Panc1 (cell line): ENCODE results near the gene ZC3H12D. TPM values are rescaled to one million over a fixed set of nuclear protein-coding genes. Genes with fewer than 3 reads are reported as not detected.

Source experiments
- ATAC-seq: fragments of 200-7000 bp; cut with Tn5 transposase; 2 replicates; pipeline ENCODE4 v1.9.1; 2020; ENCODE audit warnings: mild to moderate bottlenecking, moderate library complexity
- BruUV-seq: library from RNA; stranded (reverse); fragments of 400-500 nt; replicated peaks from 2 replicates; lab custom pipeline; 2021; lab: Mats Ljungman, UMichigan
- CTCF ChIA-PET: fragments of 300-600 bp; sonication (Branson Sonifier 250); formaldehyde crosslinking; loops from one replicate; lab custom pipeline; 2022; ENCODE audit warnings: antibody characterized with exemption; lab: Charles Lee
- POLR2A ChIA-PET: fragments of 300-600 bp; sonication (Branson Sonifier 250); formaldehyde crosslinking; loops from one replicate; lab custom pipeline; 2022; ENCODE audit warnings: antibody characterized with exemption; lab: Charles Lee
- DNase-seq: peaks from one replicate; pipeline ENCODE4 v3.0.0-alpha.2; 2010; ENCODE audit warnings: low read depth, low spot score
- H3K27ac ChIP-seq: 2 replicates; pipeline ENCODE4 v1.5.1; 2011; ENCODE audit warnings: mild to moderate bottlenecking, low read length, inconsistent platforms
- H3K27me3 ChIP-seq: fragments of 200-500 bp; sonication (Bioruptor generic); 2 replicates; pipeline ENCODE4 v1.6.0; 2014; ENCODE audit warnings: low read length, inconsistent platforms; ENCODE audit not compliant: control insufficient read depth, insufficient read depth
- H3K36me3 ChIP-seq: fragments of 200-500 bp; sonication (Bioruptor generic); 2 replicates; pipeline ENCODE4 v1.5.1; 2014; ENCODE audit warnings: inconsistent platforms, mild to moderate bottlenecking, low read length, moderate library complexity; ENCODE audit not compliant: control insufficient read depth, insufficient read depth
- H3K4me1 ChIP-seq: 2 replicates; pipeline ENCODE4 v1.5.1; 2011; ENCODE audit warnings: inconsistent platforms, mild to moderate bottlenecking, low read length, moderate library complexity; ENCODE audit not compliant: control insufficient read depth, insufficient read depth
- H3K4me3 ChIP-seq, 2 experiments: 2 replicates each; pipeline ENCODE4 v1.5.1; 2011 to 2012; ENCODE audit warnings: low read depth in 2 of 2, low read length in 2 of 2, mild to moderate bottlenecking in 2 of 2, inconsistent platforms in 1 of 2, moderate library complexity in 1 of 2
- H3K9me3 ChIP-seq: fragments of 200-500 bp; sonication (Bioruptor generic); 2 replicates; pipeline ENCODE4 v1.5.1; 2014; ENCODE audit warnings: low read depth, mild to moderate bottlenecking, inconsistent platforms, low read length, moderate library complexity; ENCODE audit not compliant: control insufficient read depth, insufficient read depth
- CTCF ChIP-seq: fragments of 450-650 bp; IDR thresholded peaks from 2 replicates; pipeline ENCODE4 v1.5.1; 2017; ENCODE audit warnings: mild to moderate bottlenecking
- POLR2AphosphoS5 ChIP-seq: IDR thresholded peaks from 2 replicates; pipeline ENCODE4 v1.6.1; 2012; ENCODE audit warnings: mild to moderate bottlenecking, low read depth, low read length, moderate library complexity
- REST ChIP-seq, 2 experiments: IDR thresholded peaks; 2 replicates each; pipeline ENCODE4 v1.6.1; 2011 to 2012; ENCODE audit warnings: low read depth in 2 of 2, control low read depth in 1 of 2, low read length in 1 of 2, mild to moderate bottlenecking in 1 of 2, moderate library complexity in 1 of 2; ENCODE audit not compliant: insufficient read depth in 1 of 2
- SIN3A ChIP-seq: IDR thresholded peaks from 2 replicates; pipeline ENCODE4 v1.6.1; 2012; ENCODE audit warnings: low read depth, mild to moderate bottlenecking, low read length, moderate library complexity, borderline replicate concordance; ENCODE audit not compliant: insufficient read depth
- TCF7L2 ChIP-seq: IDR thresholded peaks from 2 replicates; pipeline ENCODE4 v1.6.1; 2011; ENCODE audit warnings: mild to moderate bottlenecking, low read depth, low read length, inconsistent platforms
- in situ Hi-C: cut with HindIII; loops from 2 replicates; pipeline ENCODE4 v1.10.0; 2016; ENCODE audit warnings: low sequenced_read_pairs, low pct_unique_long_range_greater_than_20kb
- intact Hi-C: fragments of 100-400 bp; cut with micrococcal nuclease; formaldehyde crosslinking; loops from one replicate; pipeline ENCODE4 v1.10.0; 2022; ENCODE audit not compliant: unreplicated experiment
- total RNA-seq: library from RNA; stranded (reverse); gene quantifications from one replicate; pipeline ENCODE4 v1.2.1, GENCODE V29; 2021; ENCODE audit not compliant: unreplicated experiment

The ZC3H12D gene
- total RNA-seq, 1 experiment from 2014 or later: 0.26 TPM

GRCh38 chr6:149455031-149455732 lies 29.6 kb downstream of the ZC3H12D start:
- in situ Hi-C loops: no loop called here
- Histone ChIP-seq H3K36me3 (no peaks in the 10 kb centered on the region), H3K4me3 (no peak overlapping the region), H3K4me1 (peaks cover 11% of the 10 kb centered on the region; the same call in 1 of the 2 replicates), H3K9me3 (no peaks in the 10 kb centered on the region), H3K27ac (no peak overlapping the region), H3K27me3 (peaks cover 3% of the 10 kb centered on the region; the same call in 1 of the 2 replicates)
- DNase-seq: no peak
- no peak for ATAC-seq
- BruUV-seq: no TSS peak
- TF ChIP-seq TCF7L2 (no peak), POLR2AphosphoS5 (no peak), SIN3A (no peak), CTCF (no peak), REST (IDR thresholded peaks at IDR 0.05; ENCODE audit: insufficient read depth in 1 of 2, low read depth in 2 of 2, low read length in 1 of 2) (no peak)
- POLR2A ChIA-PET: no interaction called here
- CTCF ChIA-PET: interaction anchor here (0.5 to 0.7 kb wide), 2 partner anchors 62 to 340 kb away, joined by 3 read pairs; no protein-coding TSS in a partner anchor
- intact Hi-C loops: no loop called here

- peak; percentile 65 for ATAC-seq
- ChIA-PET CTCF (no interaction called here), POLR2A (no interaction called here)
These were observed 30.4 kb downstream of the ZC3H12D start for GRCh38 chr6:149454346-149454848.

More at GRCh38 chr6:149454346-149454848, 30.4 kb downstream of the ZC3H12D start:
- TF ChIP-seq SIN3A (no peak), CTCF (no peak), TCF7L2 (no peak), POLR2AphosphoS5 (no peak), REST (IDR thresholded peaks at IDR 0.05; ENCODE audit: insufficient read depth in 1 of 2, low read depth in 2 of 2, low read length in 1 of 2) (no peak)
- Histone ChIP-seq H3K36me3 (no peaks in the 10 kb centered on the region), H3K27ac (no peak overlapping the region), H3K9me3 (no peaks in the 10 kb centered on the region), H3K27me3 (peaks cover 2% of the 10 kb centered on the region; the same call in 1 of the 2 replicates), H3K4me1 (peaks cover 11% of the 10 kb centered on the region; the same call in 1 of the 2 replicates), H3K4me3 (no peak overlapping the region)
- in situ Hi-C loops: no loop called here
- no peak for DNase-seq
- no TSS peak for BruUV-seq
- intact Hi-C loops: no loop called here
